Transverse colon (tissue), 4 donors: Measurements from ENCODE around the gene ENTR1. TPM values are rescaled to one million over a fixed set of nuclear protein-coding genes. Genes with fewer than 3 reads are reported as not detected.

ENCODE experiments used
- DNase-seq: peaks from one replicate; pipeline ENCODE4 v3.0.0-alpha.2; 2019
- H3K27ac ChIP-seq, 4 donors: fragments of 200-600 bp; sonication (generic); 2 replicates each; pipeline ENCODE4 v1.5.1; 2016 to 2018; ENCODE audit warnings: inconsistent platforms in 4 of 4
- H3K27me3 ChIP-seq: fragments of 200-600 bp; sonication (generic); 2 replicates; pipeline ENCODE4 v1.5.1; 2017; ENCODE audit warnings: inconsistent platforms
- H3K36me3 ChIP-seq, 4 donors: fragments of 200-600 bp; sonication (generic); 2 replicates each; pipeline ENCODE4 v1.5.1; 2017 to 2019; ENCODE audit warnings: inconsistent platforms in 4 of 4
- H3K4me1 ChIP-seq, 4 donors: fragments of 200-600 bp; sonication (generic); 2 replicates each; pipeline ENCODE4 v1.5.1; 2017 to 2020; ENCODE audit warnings: inconsistent platforms in 4 of 4
- H3K4me3 ChIP-seq, 4 donors: fragments of 200-600 bp; sonication (generic); 1 replicate in 1 of 4; 2 replicates in 3 of 4; pipeline versions ENCODE4 v1.5.1 to v1.6.1; 2017 to 2019; ENCODE audit warnings: inconsistent platforms in 4 of 4
- H3K9me3 ChIP-seq, 2 donors: fragments of 200-600 bp; sonication (generic); 2 replicates each; pipeline ENCODE4 v1.5.1; 2017 to 2019; ENCODE audit warnings: inconsistent platforms in 2 of 2
- CTCF ChIP-seq, 5 experiments: fragments of 200-600 bp in 3 of 5; fragments of 450-650 bp in 2 of 5; sonication (generic) in 3 of 5; IDR thresholded peaks; 1 replicate in 2 of 5; 2 replicates in 3 of 5; pipeline ENCODE4 v1.5.1; 2016 to 2017; ENCODE audit warnings: antibody characterized with exemption in 5 of 5, inconsistent platforms in 3 of 5, mild to moderate bottlenecking in 2 of 5, moderate library complexity in 1 of 5
- EP300 ChIP-seq: sonication (generic); formaldehyde crosslinking; IDR thresholded peaks from one replicate; pipeline ENCODE4 v1.6.1; 2017; ENCODE audit warnings: antibody characterized with exemption, low read depth
- POLR2A ChIP-seq: fragments of 450-650 bp; IDR thresholded peaks from one replicate; pipeline ENCODE4 v1.6.1; 2016; ENCODE audit warnings: antibody characterized with exemption, mild to moderate bottlenecking, moderate library complexity
- POLR2AphosphoS5 ChIP-seq, 3 donors: sonication (generic); formaldehyde crosslinking; IDR thresholded peaks; one replicate each; pipeline ENCODE4 v1.6.1; 2016; ENCODE audit warnings: antibody characterized with exemption in 3 of 3
- WGBS, 2 donors: methylation state at CpG; one replicate each; pipeline ENCODE4 v1.1.5; 2018; ENCODE audit warnings: low coverage in 1 of 2; 5-methylcytosine and 5-hydroxymethylcytosine counted together
- in situ Hi-C, 4 donors: fragments of 200-750 bp; cut with MboI; loops; one replicate each; pipeline versions ENCODE4 v1.15.0 to v1.15.1; 2017; ENCODE audit warnings: low sequenced_read_pairs in 3 of 4, low pct_ligation_motif_present in 1 of 4, low pct_unique_long_range_greater_than_20kb in 1 of 4
- intact Hi-C: fragments of 100-400 bp; cut with DNase I; formaldehyde crosslinking; loops from one replicate; pipeline ENCODE4 v1.15.1; 2023; ENCODE audit warnings: low total_unique reads
- total RNA-seq, 4 donors: library from RNA; depleted of rRNA; stranded (reverse); fragments of >200 nt; gene quantifications; one replicate each; pipeline ENCODE4 v1.1.0, GENCODE V29; 2016

ENTR1 gene
- total RNA-seq, 4 donors from 2014 or later = 23.6 to 74.6 (median 40.9) TPM

- Histone ChIP-seq H3K27me3 (no peaks in the 10 kb centered on the region), H3K4me3 (no peak overlapping the region), H3K9me3 (no peaks in the 10 kb centered on the region), H3K4me1 (no peaks in the 10 kb centered on the region), H3K27ac (no peak overlapping the region), H3K36me3 (peaks cover 0 to 26% (median 12%) of the 10 kb centered on the region in 4 donors)
- WGBS, 2 donors = 82 to 94% methylated on average over 3 to 11 of the region's 11 CpGs
- intact Hi-C loops (no loop called here), in situ Hi-C loops (no loop called here)
- TF ChIP-seq CTCF (IDR thresholded peaks at IDR 0.05) = no peak
- no peak for TF ChIP-seq POLR2A
- no peak for TF ChIP-seq EP300
- TF ChIP-seq POLR2AphosphoS5 (IDR thresholded peaks at IDR 0.05) = no peak
- no peak for DNase-seq
Observed at GRCh38 chr9:136385015-136385414, 25.4 kb downstream of the ENTR1 start.

DNA sequence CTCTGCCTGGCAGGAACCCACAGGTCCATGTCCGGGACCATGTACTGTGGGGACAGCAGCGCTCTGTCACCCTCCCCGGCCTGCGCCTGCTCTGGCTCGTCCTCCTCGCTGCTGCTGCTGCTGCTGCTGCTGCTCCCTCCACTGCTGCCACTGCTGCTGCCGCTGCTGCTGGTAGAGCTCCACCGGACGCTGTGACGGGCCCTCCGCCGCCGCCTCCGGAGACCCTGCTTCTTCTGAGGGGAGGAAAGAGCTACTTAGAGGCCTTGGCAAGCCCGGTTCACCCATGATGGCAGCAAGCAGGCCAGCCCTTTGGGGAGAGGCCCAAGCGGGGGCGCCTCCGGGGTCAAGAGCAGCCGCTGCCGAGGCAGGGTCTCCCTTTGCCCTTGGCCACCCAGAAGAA is 27.0 kb downstream of the ENTR1 start:
- Histone ChIP-seq H3K36me3 (peaks cover 0 to 26% (median 5%) of the 10 kb centered on the region in 4 donors), H3K27me3 (no peaks in the 10 kb centered on the region), H3K4me3 (no peak overlapping the region), H3K27ac (no peak overlapping the region), H3K4me1 (no peaks in the 10 kb centered on the region), H3K9me3 (no peaks in the 10 kb centered on the region)
- in situ Hi-C loops (no loop called here), intact Hi-C loops (no loop called here)
- 96% methylated on average over 20 of the region's 20 CpGs; no CpG with 5 or more reads in 1 of the 2 donors for WGBS, 2 donors
- no peak for TF ChIP-seq POLR2AphosphoS5 (IDR thresholded peaks at IDR 0.05)
- no peak for TF ChIP-seq POLR2A
- TF ChIP-seq EP300 = no peak
- TF ChIP-seq CTCF (IDR thresholded peaks at IDR 0.05) = no peak
- no peak for DNase-seq

DNA sequence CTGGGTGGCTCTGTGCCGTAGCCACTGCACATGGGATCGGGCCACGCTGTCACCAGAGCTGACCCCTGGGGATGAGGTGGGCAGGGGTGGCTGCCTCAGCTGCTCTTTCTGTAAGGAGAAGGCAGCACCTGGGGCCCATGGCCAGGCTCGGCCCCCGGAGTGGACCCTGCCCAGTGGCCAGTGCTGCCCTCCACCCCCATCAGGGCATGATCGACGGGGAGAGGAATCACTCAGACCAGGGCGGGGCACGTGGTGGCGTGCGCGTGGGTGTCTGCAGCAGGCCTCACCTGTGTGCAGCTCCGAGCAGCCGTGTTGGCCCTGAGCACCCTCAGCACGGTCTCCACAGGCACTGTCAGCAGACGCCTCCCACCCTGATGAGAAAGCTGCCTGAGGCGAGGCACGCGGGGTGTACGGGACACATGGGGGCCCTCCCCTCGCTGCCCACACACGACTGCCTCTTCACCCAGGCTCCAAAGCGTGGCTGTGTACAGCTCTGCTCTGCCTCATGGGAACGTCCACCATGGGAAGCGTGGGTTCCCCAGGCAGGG is 28.4 kb downstream of the ENTR1 start:
- TF ChIP-seq POLR2AphosphoS5 (IDR thresholded peaks at IDR 0.05) = no peak
- TF ChIP-seq POLR2A = no peak
- TF ChIP-seq EP300 = no peak
- no peak for TF ChIP-seq CTCF (IDR thresholded peaks at IDR 0.05)
- 93% methylated on average over 7 of the region's 25 CpGs; no CpG with 5 or more reads in 1 of the 2 donors for WGBS, 2 donors
- Histone ChIP-seq H3K4me1 (no peaks in the 10 kb centered on the region), H3K27me3 (no peaks in the 10 kb centered on the region), H3K27ac (no peak overlapping the region), H3K36me3 (peaks cover 0 to 17% (median 5%) of the 10 kb centered on the region in 4 donors), H3K4me3 (no peak overlapping the region), H3K9me3 (no peaks in the 10 kb centered on the region)
- no peak for DNase-seq
- intact Hi-C loops (no loop called here), in situ Hi-C loops (no loop called here)

GRCh38 chr9:136381311-136381710 is 29.1 kb downstream of the ENTR1 start:
- H3K27me3 ChIP-seq = no peaks in the 10 kb centered on the region
- H3K4me3 ChIP-seq = no peak overlapping the region
- H3K9me3 ChIP-seq = no peaks in the 10 kb centered on the region
- WGBS, 2 donors = 86 to 87% methylated on average over 4 to 7 of the region's 9 CpGs
- no peak overlapping the region for H3K27ac ChIP-seq
- intact Hi-C loops = no loop called here
- H3K4me1 ChIP-seq = no peaks in the 10 kb centered on the region
- peaks cover 0 to 13% (median 5%) of the 10 kb centered on the region in 4 donors for H3K36me3 ChIP-seq
- in situ Hi-C loops = no loop called here
- no peak for TF ChIP-seq CTCF (IDR thresholded peaks at IDR 0.05)
- no peak for TF ChIP-seq POLR2AphosphoS5 (IDR thresholded peaks at IDR 0.05)
- no peak for TF ChIP-seq POLR2A
- TF ChIP-seq EP300 = no peak
- DNase-seq = no peak
